CD4-positive, alpha-beta T cell (primary cell): ENCODE results near the gene LHX6. TPM values are rescaled to one million over a fixed set of nuclear protein-coding genes. Genes with fewer than 3 reads are reported as not detected.

Source experiments
- ATAC-seq: fragments of 200-7000 bp; cut with Tn5 transposase; one replicate; pipeline ENCODE4 v1.10.0; 2022; ENCODE audit warnings: mild to moderate bottlenecking; ENCODE audit not compliant: poor library complexity
- CTCF ChIA-PET: fragments of 350-600 bp; sonication (Branson Sonifier 250); formaldehyde crosslinking; loops from one replicate; lab custom pipeline; 2021; ENCODE audit warnings: antibody characterized with exemption, inconsistent platforms; lab: Charles Lee
- POLR2A ChIA-PET: fragments of 350-600 bp; sonication (Branson Sonifier 250); formaldehyde crosslinking; loops from one replicate; lab custom pipeline; 2021; ENCODE audit warnings: antibody characterized with exemption, inconsistent platforms; lab: Charles Lee
- DNase-seq, 14 experiments: peaks; one replicate each; pipeline ENCODE4 v3.0.0-alpha.2; 2013 to 2020; ENCODE audit warnings: mixed read lengths in 2 of 14
- H3K27ac ChIP-seq, 2 donors: one replicate each; pipeline versions ENCODE4 v1.5.1 to v1.7.0; 2013; ENCODE audit warnings: low read length in 2 of 2, low read depth in 1 of 2, mild to moderate bottlenecking in 1 of 2
- H3K27me3 ChIP-seq, 2 experiments: 1 replicate in 1 of 2; 2 replicates in 1 of 2; pipeline versions ENCODE4 v1.6.1 to v1.7.0; 2013; ENCODE audit warnings: low read length in 2 of 2, control low read depth in 1 of 2, mild to moderate bottlenecking in 1 of 2, moderate library complexity in 1 of 2; ENCODE audit not compliant: insufficient read depth in 2 of 2, control insufficient read depth in 1 of 2
- H3K36me3 ChIP-seq: one replicate; pipeline ENCODE4 v1.6.1; 2013; ENCODE audit warnings: low read length, control low read depth; ENCODE audit not compliant: insufficient read depth
- H3K4me1 ChIP-seq: one replicate; pipeline ENCODE4 v1.6.1; 2013; ENCODE audit warnings: low read length, control low read depth; ENCODE audit not compliant: insufficient read depth
- H3K4me3 ChIP-seq: one replicate; pipeline ENCODE4 v1.5.1; 2013; ENCODE audit warnings: mild to moderate bottlenecking, low read length, moderate library complexity
- H3K9me3 ChIP-seq, 2 experiments: 1 replicate in 1 of 2; 2 replicates in 1 of 2; pipeline versions ENCODE4 v1.6.1 to v1.7.0; 2013; ENCODE audit warnings: low read length in 2 of 2, mild to moderate bottlenecking in 2 of 2, control low read depth in 1 of 2, moderate library complexity in 1 of 2; ENCODE audit not compliant: control insufficient read depth in 1 of 2, insufficient read depth in 1 of 2
- H3K27ac Mint-ChIP-seq: one replicate; pipeline ENCODE4 v1.8.0; 2020; ENCODE audit warnings: mixed read lengths
- H3K27me3 Mint-ChIP-seq: one replicate; pipeline ENCODE4 v1.8.0; 2021; ENCODE audit warnings: mixed read lengths
- H3K36me3 Mint-ChIP-seq: one replicate; pipeline ENCODE4 v1.8.0; 2021; ENCODE audit warnings: low read depth, mixed read lengths
- H3K4me1 Mint-ChIP-seq: one replicate; pipeline ENCODE4 v1.8.0; 2021; ENCODE audit warnings: low read depth, mixed read lengths
- H3K4me3 Mint-ChIP-seq: one replicate; pipeline ENCODE4 v1.8.0; 2020; ENCODE audit warnings: mild to moderate bottlenecking, mixed read lengths
- H3K9me3 Mint-ChIP-seq: one replicate; pipeline ENCODE4 v1.8.0; 2020; ENCODE audit warnings: mixed read lengths
- intact Hi-C, 2 experiments: fragments of 100-400 bp; cut with DNase I in 1 of 2; cut with micrococcal nuclease in 1 of 2; formaldehyde crosslinking; loops; one replicate each; pipeline versions ENCODE4 v1.15.1 to v1.9.0; 2023 to 2025; cut with DNase I, micrococcal nuclease
- total RNA-seq, 174 experiments: library from RNA in 2 of 174; stranded (reverse) in 2 of 174; gene quantifications; one replicate each; pipeline ENCODE4 v1.2.3 and lab custom pipeline; 2021 to 2026
- TF ChIP-seq, protein P1 (sequence below): fragments of 200-600 bp; IDR thresholded peaks from one replicate; pipeline ENCODE4 v1.8.0; 2022; ENCODE audit warnings: antibody characterized with exemption, mild to moderate bottlenecking

The LHX6 gene
- total RNA-seq, 2 experiments from 2014 or later: not detected

DNA sequence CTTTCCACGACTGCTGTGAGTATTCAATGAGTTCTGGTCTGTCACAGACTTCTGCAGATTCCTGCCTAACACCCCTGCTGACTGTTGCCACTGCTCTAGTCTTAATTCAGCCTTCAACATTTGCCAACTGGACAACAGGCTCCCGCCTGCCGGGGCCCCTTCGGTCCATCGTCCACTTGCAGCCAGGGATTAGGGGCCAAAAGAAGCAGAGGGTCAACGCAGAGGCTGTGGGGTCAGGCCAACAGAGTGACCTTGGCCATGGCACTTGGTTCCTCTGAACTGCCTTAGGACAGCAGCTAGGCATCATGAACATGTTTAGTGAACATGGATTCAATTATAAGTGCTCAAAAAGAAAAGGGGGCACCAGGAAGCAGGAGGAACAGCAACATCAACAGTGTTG lies 40.4 kb downstream of the LHX6 start:
- H3K27ac Mint-ChIP-seq: no peak overlapping the region
- no peaks in the 10 kb centered on the region for H3K36me3 Mint-ChIP-seq
- no peak overlapping the region for H3K4me3 ChIP-seq
- no peaks in the 10 kb centered on the region for H3K27me3 Mint-ChIP-seq
- no peak overlapping the region for H3K4me3 Mint-ChIP-seq
- TF ChIP-seq, protein P1, sequence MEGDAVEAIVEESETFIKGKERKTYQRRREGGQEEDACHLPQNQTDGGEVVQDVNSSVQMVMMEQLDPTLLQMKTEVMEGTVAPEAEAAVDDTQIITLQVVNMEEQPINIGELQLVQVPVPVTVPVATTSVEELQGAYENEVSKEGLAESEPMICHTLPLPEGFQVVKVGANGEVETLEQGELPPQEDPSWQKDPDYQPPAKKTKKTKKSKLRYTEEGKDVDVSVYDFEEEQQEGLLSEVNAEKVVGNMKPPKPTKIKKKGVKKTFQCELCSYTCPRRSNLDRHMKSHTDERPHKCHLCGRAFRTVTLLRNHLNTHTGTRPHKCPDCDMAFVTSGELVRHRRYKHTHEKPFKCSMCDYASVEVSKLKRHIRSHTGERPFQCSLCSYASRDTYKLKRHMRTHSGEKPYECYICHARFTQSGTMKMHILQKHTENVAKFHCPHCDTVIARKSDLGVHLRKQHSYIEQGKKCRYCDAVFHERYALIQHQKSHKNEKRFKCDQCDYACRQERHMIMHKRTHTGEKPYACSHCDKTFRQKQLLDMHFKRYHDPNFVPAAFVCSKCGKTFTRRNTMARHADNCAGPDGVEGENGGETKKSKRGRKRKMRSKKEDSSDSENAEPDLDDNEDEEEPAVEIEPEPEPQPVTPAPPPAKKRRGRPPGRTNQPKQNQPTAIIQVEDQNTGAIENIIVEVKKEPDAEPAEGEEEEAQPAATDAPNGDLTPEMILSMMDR: no peak
- H3K36me3 ChIP-seq: no peaks in the 10 kb centered on the region
- no peaks in the 10 kb centered on the region for H3K9me3 Mint-ChIP-seq
- POLR2A ChIA-PET: no interaction called here
- no peaks in the 10 kb centered on the region for H3K4me1 Mint-ChIP-seq
- CTCF ChIA-PET: no interaction called here
- H3K4me1 ChIP-seq: no peaks in the 10 kb centered on the region
- H3K9me3 ChIP-seq: no peaks in the 10 kb centered on the region
- no peak for DNase-seq
- ATAC-seq: no peak
- no peak overlapping the region for H3K27ac ChIP-seq
- intact Hi-C loops: no loop called here
- no peaks in the 10 kb centered on the region for H3K27me3 ChIP-seq

DNA sequence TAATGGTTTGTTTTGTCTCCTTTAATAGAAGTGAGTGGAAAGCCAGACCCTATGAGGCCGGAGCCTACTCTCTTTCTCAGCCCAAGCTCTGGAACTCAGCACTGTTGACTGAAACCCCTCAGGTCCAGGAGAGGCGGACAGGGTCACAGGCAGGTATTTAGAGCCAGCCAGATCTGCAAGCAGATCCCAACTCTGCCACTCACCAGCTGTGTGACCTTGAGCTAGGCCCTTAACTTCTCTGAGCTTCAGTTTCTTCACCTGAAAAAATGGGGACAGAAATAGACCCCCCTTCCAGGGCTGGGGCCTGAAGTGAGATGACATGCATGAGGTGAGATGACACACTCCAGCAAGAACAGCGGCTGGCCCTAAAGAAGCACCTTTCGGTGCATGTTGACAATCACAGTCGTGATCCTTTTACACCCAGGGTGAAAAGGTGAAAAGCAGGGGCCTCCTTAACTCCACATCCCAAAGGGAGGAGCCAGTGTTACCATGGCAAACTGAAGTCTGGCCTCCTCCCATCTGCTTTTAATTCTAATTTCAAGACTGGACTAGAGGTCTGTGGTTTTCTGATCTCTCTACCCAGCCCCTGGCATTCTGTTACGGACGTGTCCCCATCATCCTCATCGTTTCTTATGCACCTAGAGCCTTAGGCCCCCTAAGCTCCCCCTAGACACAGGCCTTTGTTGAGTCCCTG lies 41.8 kb downstream of the LHX6 start:
- intact Hi-C loops: no loop called here
- Histone ChIP-seq H3K27ac (no peak overlapping the region), H3K27me3 (peaks cover 0 to 4% of the 10 kb centered on the region in 2 experiments), H3K4me1 (no peaks in the 10 kb centered on the region), H3K36me3 (no peaks in the 10 kb centered on the region), H3K9me3 (no peaks in the 10 kb centered on the region), H3K4me3 (no peak overlapping the region)
- Mint-ChIP-seq H3K9me3 (no peaks in the 10 kb centered on the region), H3K4me3 (no peak overlapping the region), H3K4me1 (no peaks in the 10 kb centered on the region), H3K36me3 (no peaks in the 10 kb centered on the region), H3K27me3 (peaks cover 2% of the 10 kb centered on the region), H3K27ac (no peak overlapping the region)
- ATAC-seq: no peak
- TF ChIP-seq, protein P1: no peak
- ChIA-PET POLR2A (no interaction called here), CTCF (no interaction called here)
- DNase-seq: no peak

DNA sequence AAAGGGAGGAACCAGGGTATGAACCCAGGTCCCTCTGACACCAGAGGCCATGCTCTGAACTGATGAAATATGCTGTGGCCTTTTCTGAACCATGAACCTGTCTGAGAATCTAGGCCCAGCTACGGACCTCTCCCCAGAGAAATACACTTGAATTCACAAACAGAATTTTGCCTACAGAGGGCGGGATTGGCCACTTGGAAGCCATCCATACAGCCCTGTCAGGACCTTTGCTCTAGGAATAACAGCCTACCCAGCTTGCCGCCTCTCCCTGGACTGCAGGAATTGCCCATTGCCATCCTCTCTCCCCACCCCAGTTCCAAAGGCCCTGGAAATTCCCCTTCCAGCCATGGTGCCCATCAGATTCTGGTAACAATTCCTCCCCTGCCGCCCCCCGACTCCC lies 42.5 kb downstream of the LHX6 start:
- H3K27ac ChIP-seq: no peak overlapping the region
- ChIA-PET POLR2A (no interaction called here), CTCF (no interaction called here)
- Mint-ChIP-seq H3K27ac (no peak overlapping the region), H3K4me3 (no peak overlapping the region), H3K27me3 (peaks cover 4% of the 10 kb centered on the region), H3K4me1 (no peaks in the 10 kb centered on the region), H3K9me3 (no peaks in the 10 kb centered on the region), H3K36me3 (no peaks in the 10 kb centered on the region)
- intact Hi-C loops: no loop called here
- H3K4me1 ChIP-seq: no peaks in the 10 kb centered on the region
- H3K36me3 ChIP-seq: no peaks in the 10 kb centered on the region
- no peak for ATAC-seq
- no peaks in the 10 kb centered on the region for H3K9me3 ChIP-seq
- no peak overlapping the region for H3K4me3 ChIP-seq
- TF ChIP-seq, protein P1: no peak
- H3K27me3 ChIP-seq: peaks cover 0 to 4% of the 10 kb centered on the region in 2 experiments
- DNase-seq: no peak
